Measurements from ENCODE around the gene ACSF2. TPM values are rescaled to one million over a fixed set of nuclear protein-coding genes. Genes with fewer than 3 reads are reported as not detected.
"Not testable (repeated sequence)": the region's sequence is repeated elsewhere in the genome, so short reads cannot be mapped to it uniquely, and the experiment has no call there.

Gene ACSF2
- total RNA-seq, 1 donor from 2014 or later, result 70.4 TPM

GRCh38 chr17:50472286-50472685, 46.3 kb downstream of the ACSF2 start:
- no peak for TF ChIP-seq CTCF (IDR thresholded peaks at IDR 0.05)
- intact Hi-C loops (cut with DNase I), result no loop called here
- Histone ChIP-seq H3K27ac (no peak overlapping the region), H3K9me3 (no peaks in the 10 kb centered on the region), H3K27me3 (ENCODE audit: low read depth) (peaks cover 11% of the 10 kb centered on the region), H3K4me1 (peaks cover 13% of the 10 kb centered on the region), H3K4me3 (no peak overlapping the region), H3K36me3 (peaks cover 27% of the 10 kb centered on the region)
- DNase-seq (peak; percentile 15), ATAC-seq (no peak)

GRCh38 chr17:50472761-50473161, 46.7 kb downstream of the ACSF2 start:
- H3K9me3 ChIP-seq; ATAC-seq; H3K27ac ChIP-seq; H3K4me3 ChIP-seq; intact Hi-C loops (cut with DNase I): not testable (repeated sequence)
- H3K27me3 ChIP-seq (ENCODE audit: low read depth), result peaks cover 11% of the 10 kb centered on the region
- H3K4me1 ChIP-seq, result peaks cover 13% of the 10 kb centered on the region
- DNase-seq, result peak; percentile 30
- peaks cover 27% of the 10 kb centered on the region for H3K36me3 ChIP-seq

GRCh38 chr17:50473901-50474300, 47.9 kb downstream of the ACSF2 start:
- Histone ChIP-seq H3K27me3 (ENCODE audit: low read depth) (peaks cover 3% of the 10 kb centered on the region), H3K4me3 (no peak overlapping the region), H3K9me3 (no peaks in the 10 kb centered on the region), H3K4me1 (peaks cover 13% of the 10 kb centered on the region), H3K36me3 (peaks cover 27% of the 10 kb centered on the region), H3K27ac (no peak overlapping the region)
- ATAC-seq (no peak), DNase-seq (peak; percentile 42)
- intact Hi-C loops (cut with DNase I), result no loop called here
- no peak for TF ChIP-seq CTCF (IDR thresholded peaks at IDR 0.05)

- H3K4me3 ChIP-seq, result no peak overlapping the region
- ATAC-seq, result no peak
- DNase-seq, result peak; percentile 7
- no peak for TF ChIP-seq CTCF (IDR thresholded peaks at IDR 0.05)
- intact Hi-C loops (cut with DNase I), result no loop called here
- no peaks in the 10 kb centered on the region for H3K27me3 ChIP-seq (ENCODE audit: low read depth)
- no peak overlapping the region for H3K27ac ChIP-seq
- peaks cover 12% of the 10 kb centered on the region for H3K4me1 ChIP-seq
- H3K9me3 ChIP-seq, result no peaks in the 10 kb centered on the region
- H3K36me3 ChIP-seq, result peaks cover 27% of the 10 kb centered on the region
Measured at GRCh38 chr17:50474523-50474922, 48.5 kb downstream of the ACSF2 start.

- Histone ChIP-seq H3K27me3 (ENCODE audit: low read depth) (no peaks in the 10 kb centered on the region), H3K36me3 (peaks cover 32% of the 10 kb centered on the region), H3K27ac (no peak overlapping the region), H3K4me3 (no peak overlapping the region), H3K4me1 (peaks cover 20% of the 10 kb centered on the region), H3K9me3 (no peaks in the 10 kb centered on the region)
- intact Hi-C loops (cut with DNase I), result no loop called here
- TF ChIP-seq CTCF (IDR thresholded peaks at IDR 0.05), result no peak
- no peak for ATAC-seq
- peak; percentile 3 for DNase-seq
Measured at GRCh38 chr17:50475362-50475761, 49.3 kb downstream of the ACSF2 start.

GRCh38 chr17:50475775-50476544, 49.9 kb downstream of the ACSF2 start:
- ATAC-seq; H3K9me3 ChIP-seq; H3K27ac ChIP-seq; intact Hi-C loops (cut with DNase I); H3K27me3 ChIP-seq (ENCODE audit: low read depth); H3K4me3 ChIP-seq: not testable (repeated sequence)
- Histone ChIP-seq H3K36me3 (peaks cover 32% of the 10 kb centered on the region), H3K4me1 (peaks cover 21% of the 10 kb centered on the region)
- peak; percentile 8 for DNase-seq

All from lower lobe of right lung (tissue), 2 donors.